SHP77 treated with DMSO at 0.1 percent for 48 hours (cell line): ENCODE results near the gene CELF4.

Source experiments
- DNase-seq: peaks from one replicate; lab custom pipeline; 2025; lab: John Stamatoyannopoulos, UW

Gene CELF4

DNA sequence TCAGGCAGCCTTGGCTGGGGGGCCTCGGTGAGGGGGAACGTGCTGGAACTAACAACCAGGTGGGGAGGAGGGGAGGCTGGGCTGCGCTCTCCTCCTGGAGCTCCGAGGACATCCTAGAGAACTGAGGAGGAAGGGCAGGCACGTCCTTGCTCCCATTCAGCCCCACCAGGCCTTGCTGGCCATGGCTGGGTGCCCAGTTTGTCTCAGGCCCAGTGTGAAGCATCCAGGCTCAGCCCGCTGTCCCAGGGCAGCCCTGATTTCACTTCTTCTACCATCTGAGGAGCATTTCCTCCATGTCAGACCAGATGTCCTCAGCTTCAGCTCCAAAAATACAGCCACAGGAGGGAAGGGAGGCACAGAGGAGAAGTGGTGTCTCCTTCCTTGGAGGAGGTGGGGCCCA lies 125.4 kb downstream of the CELF4 start:
- DNase-seq: no peak

DNA sequence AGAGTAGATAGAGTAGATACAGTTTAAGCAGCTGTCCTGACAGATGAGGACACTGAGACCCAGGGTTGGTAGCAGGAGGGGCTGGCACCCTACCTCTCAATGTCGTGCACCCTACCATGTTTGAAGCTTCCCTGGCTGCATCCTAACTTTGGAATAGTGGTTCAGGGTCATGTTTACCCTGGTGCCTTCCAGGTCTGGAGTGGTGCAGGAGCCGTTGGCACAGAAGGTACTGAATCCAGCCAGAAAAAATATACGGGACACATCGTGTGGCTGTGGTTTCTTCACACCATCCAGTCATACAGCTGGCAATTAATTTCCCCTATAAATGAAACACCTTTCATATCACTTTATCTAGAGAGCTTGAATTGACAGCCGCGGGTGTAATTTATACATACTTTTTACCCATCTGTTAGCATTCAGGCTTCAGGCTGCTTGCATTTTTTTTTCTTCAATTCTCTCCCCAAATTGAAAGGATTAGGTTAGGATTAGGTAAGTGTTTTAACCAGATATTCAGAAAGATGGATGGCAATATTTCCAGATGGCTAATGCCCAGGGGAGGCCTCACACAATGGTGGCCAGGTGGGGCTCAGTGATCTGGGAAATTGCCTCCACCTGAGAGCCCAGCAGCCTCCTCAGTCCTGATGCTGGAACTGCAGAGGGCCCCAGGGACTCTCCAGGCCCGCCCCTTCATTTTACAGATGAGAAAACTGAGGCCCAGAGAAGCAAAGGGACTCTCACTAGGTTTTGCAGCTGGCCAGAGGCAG lies 127.0 kb downstream of the CELF4 start:
- DNase-seq: no peak

DNA sequence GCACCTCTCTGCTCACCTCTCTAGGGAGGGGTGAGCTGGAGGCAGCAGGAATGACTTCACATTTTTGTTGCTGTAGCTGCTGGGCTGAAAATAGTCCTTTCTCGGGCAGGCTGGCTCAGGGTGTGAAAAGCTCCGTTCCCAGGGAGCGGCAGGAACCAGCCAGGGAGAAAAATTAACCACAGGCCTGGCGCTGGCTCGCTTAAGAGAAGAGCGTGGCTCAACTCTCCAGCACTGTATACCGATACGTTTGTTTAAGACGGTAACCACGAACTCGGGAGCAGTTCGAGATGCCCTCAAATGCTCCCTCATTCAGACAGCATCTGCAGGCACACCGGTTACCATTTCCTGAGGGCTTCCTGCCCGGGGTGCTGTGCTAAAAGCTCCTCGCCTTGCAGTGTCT lies 129.6 kb downstream of the CELF4 start:
- no peak for DNase-seq

DNA sequence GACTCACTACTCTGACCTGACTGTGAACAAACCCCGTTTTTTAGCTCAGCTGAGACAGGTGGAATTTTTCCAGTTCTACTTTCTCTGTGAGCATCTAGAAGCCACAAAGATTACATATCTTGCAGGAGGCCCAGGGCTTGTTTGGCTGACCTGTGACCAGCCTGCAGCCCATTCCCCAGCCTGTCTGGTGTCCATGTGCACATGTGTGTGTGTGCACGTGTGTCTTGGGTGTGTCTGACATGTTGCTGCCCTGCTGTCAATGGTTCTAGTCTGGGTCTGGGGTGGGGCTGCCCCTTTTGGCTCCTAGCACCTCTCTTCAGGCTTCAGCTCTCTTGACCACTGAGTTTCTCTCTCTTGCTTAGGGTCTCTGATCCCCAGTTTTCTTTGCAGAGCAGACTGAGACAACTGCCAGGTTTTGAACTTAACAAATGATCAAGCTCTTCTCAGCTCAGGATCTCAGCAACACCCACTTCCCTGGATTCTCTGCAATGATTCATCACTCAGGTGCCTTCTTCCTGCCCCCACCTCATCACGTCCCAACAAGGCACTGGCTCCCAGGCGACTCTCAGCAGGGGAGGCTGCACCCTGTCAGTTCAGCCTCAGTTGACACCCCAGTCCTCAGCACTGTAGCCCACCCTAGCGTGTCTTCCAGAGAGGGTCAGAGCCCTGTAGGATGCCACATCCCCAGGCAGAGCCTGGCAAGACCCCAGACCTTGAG lies 130.3 kb downstream of the CELF4 start:
- DNase-seq: no peak

DNA sequence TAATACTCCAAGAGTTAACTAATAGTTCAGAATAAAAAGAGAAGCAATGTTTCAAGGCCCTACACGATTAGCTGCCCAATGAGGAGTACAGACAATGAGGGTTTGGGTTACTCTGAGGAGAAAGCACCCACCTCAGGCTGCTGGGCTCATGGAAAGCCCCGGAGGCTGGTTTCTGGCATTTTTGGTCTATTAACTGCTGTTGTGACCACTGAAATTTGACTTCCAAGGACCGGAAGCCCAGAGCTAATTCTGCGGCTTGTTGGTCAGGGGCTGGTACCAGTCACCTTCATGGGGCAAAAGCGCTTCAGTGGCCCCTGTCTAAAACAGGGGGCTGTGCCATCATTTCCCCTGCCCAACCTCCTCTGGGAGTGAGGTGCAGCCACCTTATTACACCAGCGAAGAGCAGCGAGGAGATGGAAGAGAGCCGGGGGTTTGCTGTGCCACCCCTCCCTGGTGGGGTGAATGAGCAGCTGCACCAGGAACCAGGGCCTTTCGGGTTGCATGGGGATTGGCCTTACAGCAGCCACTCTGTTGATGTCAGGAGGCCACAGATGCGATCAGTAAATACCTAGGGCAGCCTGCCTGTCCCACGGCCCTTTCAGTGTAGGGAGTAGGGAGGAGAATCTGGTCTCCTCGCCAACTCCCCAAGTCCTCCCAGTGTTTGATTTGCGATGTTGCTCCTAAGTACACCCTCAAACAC lies 131.3 kb downstream of the CELF4 start:
- no peak for DNase-seq

DNA sequence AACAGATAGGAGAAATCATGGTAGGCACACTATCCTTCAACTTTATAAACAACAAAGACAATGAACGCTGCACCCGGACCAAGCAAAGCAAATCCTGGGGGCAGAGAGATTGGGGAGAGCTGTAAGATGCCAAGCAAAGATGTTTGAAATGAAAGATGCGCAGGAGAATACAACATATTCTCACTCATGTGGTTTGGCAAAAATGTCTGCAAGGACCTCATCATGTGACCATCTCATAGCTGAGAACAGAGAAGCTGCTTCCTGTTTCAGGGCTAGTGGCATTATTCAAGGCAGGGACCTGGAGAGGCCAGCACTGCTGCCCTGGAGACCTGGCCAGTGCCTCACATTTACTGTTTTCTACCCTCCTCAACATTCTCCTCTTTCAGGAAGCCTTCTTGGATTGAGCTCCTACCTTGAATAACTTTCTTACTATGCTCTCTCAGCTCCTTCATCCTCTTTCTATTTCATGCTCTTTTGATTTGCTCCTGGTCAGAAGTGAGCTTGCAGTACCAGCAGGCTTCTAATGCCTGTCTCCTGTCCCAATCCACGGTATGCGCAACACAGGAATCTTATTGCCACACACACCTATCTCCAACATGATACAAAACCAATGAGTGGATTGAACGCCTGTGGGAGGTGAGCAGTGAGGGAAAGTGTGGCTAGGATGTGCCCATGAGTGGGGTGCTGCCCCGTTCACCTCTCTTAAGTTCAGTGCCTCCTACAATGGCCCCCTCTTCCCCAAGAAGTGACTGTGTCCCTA lies 133.0 kb downstream of the CELF4 start:
- DNase-seq: no peak

DNA sequence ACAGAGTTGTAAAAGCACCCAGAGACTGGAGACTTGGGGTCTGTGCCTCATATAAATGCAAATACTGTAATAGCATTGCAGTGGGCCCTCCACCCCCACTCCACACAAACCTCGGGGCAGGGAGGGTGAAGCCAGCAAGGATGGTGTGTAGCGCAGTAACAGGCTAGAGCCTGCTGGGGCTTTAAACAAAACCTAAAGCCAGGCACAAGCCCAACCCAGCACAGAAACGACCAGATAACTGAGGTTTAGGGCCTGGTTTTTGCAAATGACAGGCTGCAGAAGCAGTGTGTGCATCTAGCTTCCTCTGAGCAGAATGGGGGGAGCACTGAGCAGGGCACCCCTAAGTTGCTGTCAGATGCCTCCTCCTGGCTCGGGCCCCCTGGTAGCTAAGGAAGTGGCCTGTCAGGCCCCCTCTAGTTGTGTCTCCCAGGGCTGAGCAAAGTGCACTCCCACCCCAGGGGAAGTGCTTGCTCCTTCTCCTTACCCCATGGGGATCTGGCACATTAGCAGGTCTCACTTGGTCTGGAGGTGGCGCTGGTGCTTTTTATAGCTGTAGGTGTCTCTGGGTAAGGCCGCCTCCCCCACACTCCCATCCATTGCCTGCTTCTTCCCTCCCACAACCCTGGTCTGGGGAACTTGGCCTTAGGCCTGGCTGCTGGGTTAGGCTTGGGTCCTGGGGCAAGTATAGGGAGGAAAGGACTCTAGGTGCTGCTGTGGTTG lies 135.1 kb downstream of the CELF4 start:
- no peak for DNase-seq

DNA sequence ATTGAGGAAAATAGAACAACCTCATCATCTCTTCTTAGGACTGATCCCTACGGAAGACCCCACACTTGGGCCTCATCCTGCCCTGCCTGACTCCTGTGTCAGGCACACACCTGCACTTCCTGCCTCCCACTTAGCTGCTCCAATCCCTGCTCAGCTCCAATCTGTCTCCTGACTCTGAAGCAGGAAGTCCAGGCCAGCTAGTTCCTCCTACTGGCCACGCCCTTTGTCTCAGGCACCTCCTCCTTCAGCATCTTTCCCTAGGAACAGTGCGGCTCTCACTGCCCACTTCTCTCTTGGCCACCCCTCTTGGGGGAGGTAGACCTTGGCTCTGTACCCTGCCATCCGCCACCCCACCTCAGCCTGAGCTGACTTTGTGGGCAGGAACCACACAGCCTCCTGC lies 135.8 kb downstream of the CELF4 start:
- DNase-seq: no peak

DNA sequence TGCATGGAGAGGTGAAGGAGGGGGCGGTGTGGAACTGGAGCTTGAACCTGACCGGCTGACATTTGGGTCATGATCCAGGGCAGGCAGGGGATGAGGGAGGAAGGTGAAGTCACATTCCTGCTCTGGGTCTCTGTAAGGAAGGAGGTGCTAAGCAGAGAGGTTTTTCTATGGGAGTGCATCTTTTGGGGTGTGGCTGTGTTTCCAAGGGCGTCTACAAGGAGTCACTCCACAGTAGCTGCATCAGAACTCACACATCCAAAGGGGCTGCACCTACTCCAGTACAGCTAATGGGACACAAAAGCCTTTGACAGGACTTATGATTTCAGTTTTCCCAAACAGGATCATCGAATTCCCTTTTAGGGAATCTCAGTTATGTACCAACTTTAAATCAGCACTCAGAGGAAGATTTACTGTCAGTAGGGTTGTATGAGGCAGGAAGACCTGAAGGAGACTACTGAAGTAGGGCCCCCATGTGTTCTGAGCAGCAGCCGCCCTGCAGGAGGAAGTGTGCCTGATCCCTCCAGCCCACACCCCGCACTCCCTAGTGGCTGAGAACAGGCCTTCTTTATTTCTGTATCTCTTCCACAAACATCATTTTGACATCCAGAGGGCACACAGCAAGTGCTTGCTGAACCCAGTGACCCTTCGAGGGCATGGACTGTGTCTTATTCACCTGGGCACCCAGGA lies 137.2 kb downstream of the CELF4 start:
- no peak for DNase-seq

DNA sequence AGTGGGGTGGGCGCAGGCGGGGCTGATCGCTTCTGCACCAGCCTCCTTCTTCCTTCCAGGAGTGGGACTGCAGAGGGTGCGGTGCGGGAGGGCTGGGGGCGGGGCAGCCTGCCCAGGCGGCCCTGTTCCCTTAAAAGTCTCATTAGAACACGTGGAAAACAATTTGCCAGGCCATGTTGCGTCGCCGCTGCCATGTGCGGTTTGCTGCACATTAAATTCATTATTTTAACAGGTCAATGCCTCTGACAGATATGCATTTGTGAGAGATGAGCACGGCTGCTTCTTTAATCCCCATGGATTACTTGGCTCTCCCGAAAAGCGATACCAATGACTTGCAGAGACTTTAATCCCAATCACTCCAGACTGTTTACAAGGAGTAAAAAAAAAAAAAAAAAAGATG lies 139.0 kb downstream of the CELF4 start:
- DNase-seq: no peak

DNA sequence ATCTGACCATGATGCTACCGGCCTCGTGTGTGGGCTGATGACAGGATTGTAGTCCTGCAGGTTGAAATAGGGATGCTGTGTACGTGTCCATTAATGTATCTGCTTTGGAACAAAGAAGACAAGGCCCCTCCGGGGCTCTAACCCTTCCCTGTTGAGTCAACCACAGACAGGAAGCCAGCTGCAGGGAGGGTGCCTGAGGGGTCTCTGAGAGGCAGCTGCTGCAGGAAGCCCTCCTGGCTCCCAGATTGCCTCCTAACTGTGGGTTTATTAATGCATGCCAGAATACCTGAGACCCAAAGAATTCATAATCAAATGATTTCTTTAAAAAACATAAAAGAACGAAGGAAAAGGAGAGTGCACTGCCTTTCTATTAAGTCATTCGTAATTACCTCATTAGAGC lies 140.4 kb downstream of the CELF4 start:
- no peak for DNase-seq

DNA sequence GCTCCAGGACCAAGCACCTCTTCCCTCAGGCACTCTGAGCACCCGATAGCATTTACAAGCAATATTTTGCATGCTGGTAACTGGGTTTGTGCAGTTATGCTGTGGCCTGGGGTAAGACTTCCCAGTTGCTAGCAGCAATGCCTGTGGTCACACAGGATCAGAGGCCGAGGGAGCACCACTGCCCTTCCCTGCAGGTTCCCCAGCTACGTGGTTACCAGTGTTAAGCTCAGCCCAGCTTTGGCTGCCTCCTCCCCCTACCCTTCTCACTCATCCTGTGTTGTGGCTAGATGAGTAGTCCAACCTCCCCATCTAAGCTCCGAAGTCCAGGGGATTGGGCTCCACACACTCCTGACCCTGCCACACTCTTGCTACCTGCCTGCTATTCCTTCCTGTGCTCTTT lies 141.1 kb downstream of the CELF4 start:
- DNase-seq: no peak

DNA sequence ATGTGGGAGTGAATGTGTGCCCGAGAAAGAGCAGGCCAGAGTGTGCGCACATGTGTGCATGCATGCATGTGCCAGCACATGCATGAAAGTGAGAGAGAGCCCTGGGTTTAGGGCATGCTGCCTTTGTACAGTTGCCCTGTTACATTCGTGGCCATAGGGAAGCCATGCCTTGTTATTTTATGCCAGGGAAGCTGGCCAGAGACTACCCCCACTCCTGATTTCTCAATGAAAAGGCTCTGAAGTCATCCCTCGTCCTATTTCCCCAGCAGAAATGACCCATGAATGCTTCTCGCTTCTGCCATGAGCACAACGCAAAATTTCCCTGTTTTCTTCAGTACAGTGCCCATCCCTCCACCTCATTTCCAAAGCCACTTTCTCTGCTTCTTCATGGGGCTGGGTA lies 143.0 kb downstream of the CELF4 start:
- no peak for DNase-seq

DNA sequence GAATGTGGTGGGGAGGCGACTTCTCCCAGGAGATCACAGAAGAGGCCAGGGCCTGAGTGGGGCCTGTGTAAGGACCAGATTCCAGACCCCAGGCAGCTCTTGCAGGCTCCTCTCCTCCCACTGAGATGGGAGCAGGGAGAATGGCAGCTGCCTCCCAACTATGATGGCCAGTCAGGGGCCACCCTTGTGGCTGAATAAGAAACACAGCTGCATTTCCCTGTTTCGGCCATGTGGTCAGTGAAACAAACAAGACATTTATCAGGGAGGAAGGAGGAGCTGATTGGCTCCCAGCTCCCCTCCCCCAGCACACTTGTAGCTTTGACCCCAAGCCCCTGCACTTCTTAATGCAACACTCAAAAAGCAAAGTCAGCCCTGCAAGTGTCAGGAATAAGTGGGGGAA lies 143.5 kb downstream of the CELF4 start:
- no peak for DNase-seq

DNA sequence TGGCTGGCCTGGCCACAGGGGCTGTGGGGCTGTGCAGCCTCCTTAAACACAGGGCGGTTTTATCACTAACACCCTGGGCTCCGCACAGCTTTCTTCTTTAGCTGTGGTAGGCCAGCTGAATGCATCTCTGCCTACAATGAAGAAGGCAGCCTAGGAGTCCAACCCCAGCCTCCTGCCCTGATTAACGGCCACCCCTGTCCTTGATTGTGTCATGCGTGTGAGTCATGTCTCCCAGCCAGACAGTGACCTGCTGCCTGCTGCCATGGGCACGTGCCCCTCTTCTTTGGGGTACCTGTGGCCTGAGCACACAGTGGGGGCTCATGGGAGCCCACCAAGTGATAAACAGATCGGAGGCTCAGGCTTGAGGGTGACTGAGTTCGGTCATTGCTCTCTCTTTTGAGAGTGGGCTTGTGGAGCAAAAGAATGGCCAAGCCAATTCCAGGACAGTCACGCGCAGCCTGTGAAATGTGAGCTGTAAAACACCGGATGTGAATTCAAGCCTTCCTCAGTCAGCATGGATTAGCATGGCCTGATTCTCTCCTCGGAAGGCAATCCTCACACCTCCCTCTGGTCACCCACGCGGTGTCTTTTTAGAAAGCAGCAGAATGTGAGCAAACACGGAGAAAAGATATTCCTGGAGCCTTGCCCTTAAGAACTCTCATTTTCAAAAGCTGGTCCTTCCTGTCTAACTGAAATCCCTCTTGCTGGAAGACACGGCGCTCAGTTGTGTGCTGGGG lies 144.1 kb downstream of the CELF4 start:
- DNase-seq: no peak

DNA sequence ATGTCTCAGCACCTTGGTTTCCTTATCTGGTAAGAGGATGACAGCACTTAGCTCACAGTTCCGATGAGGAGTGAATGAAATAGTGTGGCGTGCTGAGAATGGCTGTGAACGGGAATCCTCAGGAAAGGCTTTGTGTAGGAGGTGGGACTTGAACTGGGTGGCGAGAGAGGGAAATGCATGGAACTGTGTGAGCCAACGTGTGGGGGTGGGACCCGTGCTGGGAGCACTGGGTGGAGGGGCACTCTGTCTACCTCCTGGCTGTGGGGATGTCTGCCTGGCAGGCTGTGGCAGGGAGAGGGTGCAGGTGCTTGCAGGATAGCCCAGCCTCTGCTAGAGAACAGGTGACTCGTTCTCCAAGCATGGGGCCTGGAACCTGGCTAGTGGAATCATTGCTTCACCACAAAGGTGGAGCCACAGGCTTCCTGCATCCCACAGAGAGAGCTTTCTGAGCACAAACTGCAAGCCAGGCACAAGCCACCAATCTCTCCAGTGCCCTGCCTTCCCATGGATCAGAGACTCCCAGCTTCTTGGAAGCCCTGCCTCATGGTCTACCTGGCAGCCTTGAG lies 145.2 kb downstream of the CELF4 start:
- DNase-seq: no peak

DNA sequence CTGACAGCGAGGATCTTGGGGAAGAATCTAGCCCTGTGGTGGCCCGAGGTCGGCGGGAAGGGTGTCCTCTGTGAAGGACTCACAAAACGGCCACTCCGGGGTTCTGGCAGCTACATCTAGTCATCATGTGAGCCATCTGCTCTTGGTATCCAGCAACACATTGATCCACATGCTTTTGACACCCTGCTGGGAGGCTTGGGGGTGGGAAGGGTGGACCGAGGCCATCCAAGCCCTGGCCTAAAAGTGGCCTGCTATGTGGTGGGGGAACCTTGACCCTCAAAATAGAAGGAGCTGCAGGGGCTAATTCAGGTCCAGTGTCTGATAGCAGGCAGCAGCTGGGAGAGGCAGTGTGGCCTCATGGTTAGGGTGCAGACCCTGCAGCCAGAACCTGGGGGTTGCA lies 145.7 kb downstream of the CELF4 start:
- DNase-seq: no peak

DNA sequence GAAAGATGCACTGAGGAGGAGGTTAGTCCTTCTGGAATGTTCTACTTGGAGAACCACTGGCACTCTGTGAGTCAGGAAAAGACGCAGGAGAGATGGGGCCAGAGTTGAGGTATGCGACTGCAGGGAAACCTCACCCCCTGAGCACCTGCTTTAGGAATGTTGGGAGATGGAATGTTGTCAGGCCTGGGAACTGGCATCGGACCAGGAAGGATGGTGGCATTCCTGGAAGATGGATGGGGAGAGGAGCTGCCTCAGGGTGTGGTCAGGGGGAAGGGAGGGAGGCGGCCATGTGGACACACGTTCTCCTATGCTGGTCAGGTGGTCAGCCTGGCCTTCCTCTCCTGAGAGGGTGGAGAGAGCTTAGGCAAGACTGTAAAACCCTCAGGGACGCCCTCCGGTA lies 146.3 kb downstream of the CELF4 start:
- DNase-seq: no peak

DNA sequence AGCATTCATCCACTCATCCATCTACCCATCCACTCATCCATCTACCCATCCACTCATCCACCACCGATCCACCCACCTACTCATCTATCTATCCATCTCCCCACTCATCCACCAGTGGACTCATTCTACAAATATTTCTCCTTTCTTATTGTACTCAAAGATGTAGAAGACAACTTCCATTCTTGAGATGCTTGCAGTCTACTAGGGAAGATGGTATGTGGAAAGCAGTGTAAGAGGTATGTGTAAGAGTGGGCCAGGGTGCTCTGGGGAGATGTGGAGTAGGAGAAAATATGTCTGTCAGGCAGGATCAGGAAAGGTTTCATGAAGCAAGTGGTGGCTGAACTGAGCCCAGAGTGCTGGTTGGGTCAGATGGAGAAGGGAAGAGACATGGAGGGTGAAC lies 150.8 kb downstream of the CELF4 start:
- no peak for DNase-seq

DNA sequence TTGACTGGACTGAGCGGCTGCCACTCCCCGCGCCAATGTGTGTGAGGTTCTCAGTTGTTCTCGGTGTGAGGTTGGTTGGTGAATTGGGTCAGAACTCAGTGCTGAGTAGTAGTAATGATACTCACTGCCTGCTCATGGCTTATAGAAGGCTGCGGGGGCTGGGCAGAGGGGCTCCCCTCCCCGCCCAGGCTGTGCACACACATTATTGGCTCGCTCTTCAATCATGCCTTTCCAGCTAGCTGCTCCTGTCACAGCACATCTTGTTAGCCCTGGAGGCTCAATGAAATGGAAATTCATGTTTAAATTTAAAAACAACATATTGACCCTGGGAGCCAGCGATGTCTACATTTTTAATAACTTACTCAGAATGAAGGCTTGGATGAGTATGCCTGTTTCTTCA lies 152.8 kb downstream of the CELF4 start:
- DNase-seq: no peak
